SKM-1 treated with dmso at 0.1 percent for 144 hours (cell line): ENCODE measurements around the gene RIN3.
A peak's percentile ranks its signal among the peaks of the same experiment; 100 is the strongest.

Experiments used
- DNase-seq: peaks from one replicate; lab custom pipeline; 2025; ENCODE audit not compliant: unreplicated experiment; lab: John Stamatoyannopoulos, UW

RIN3 gene

DNA sequence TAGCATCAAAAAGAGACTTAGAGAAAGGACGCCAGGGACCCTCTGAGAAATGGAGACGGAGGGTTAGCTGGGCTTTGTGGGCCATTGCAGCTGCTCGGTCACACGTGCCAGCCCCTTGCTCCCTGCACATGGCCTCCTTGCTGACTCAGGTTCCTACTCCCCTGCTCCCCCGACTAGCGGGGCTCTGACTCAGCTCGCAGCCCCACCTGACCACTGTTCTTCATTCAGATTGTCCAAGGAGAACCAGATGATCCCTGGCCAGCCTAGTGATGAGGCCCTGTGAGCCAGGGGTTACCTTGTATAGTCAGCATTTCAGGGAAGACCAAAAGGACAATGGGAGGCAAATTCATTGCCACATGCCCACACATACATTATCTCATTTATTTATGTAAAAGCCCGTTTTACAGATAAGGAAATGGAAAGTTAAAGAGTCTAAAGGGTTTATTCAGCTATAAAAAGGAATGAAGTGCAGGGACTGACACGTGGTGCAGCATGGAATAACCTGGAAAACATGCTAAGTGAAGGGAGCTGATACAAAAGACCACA, 131.5 kb downstream of the RIN3 start:
- DNase-seq = no peak

DNA sequence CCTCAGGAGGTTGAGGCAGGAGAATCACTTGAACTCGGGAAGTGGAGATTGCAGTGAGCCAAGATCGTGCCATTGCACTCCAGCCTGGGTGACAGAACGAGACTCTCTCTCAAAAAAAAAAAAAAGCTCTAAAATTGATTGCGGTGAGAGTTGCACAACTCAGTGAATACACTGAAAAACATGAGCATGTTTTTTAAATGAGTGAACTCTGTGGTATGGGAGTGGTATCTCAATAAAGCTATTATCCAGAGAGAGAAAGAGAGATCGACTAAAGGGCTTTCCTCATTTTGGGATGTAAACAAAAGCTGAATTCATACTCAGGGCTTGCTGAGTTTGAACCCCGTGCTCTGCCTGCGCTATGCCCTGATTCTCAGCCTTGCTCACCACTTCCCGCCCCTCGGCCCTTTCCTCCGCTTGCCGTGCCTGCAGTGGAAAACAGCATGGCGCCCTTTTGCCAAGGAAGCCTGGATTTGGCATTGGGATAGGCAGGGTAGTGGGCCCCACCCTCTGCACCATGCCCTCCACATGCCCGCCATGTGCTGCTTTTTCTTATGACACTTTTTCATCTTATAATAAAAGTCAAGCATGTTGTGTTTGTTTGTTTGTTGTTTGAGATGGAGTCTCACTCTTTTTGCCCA, 132.4 kb downstream of the RIN3 start:
- DNase-seq = no peak

DNA sequence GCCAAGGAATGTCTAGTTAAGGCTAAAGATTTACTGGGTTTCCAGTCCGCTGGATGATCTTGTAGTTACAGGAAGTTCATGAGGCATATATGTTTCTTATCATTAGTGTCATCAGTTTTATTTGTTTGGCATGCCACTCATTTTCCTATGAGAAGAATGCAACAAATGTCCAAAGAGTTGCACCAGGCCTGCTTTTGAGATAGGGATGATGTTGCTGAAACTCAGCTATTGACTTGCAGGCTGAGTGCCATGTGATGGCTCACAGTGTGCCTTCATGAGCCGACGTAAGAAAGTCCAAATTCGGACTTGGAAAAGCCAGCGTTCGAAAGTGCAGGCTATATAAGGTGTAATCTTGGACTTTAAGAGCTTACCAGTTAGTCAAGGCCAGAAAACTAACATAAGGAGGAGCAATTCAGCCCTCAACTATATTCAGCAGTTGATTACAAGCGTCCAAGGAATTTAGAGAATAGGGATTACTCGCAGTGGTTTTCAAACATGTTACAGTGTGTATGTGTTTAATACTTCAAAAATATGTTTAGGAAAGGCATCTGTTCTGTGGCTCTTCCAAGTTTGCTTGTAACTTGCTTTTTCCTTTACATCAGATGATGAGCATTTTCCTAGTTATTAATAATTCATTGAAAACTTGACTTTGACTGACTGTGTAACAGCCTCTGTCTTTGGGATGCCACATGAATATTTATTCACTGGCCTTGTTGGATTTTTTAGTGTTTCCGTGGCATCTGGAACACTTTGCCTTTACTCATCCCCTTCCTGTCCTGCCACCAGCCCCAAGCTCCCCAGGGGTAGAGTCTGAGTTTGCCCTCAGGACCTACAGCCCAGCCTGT, 133.6 kb downstream of the RIN3 start:
- no peak for DNase-seq

DNA sequence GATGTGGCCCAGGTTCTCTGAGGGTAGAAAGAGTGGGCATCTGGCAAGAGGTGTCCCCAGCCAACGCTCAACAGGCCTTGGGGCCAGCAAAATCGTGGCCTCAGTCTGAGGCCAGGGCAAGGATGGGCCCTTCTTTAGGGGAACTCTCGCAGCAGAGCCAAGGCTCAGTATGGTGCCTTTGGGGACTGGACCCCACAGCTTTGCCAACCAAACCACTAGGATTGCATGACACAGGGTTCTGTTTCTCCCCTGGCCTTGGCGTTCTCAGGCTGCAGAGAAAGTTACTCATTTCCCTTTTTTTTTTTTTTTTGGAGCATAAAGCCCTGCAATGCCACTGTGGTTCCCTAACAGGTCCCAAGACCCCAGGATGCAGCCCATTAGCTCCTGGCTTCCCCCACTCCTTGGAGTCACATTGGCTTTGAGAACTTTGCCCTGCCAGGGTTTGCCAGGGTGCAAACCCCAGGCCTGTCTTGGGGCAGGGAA, 134.3 kb downstream of the RIN3 start:
- DNase-seq = peak; percentile 26

DNA sequence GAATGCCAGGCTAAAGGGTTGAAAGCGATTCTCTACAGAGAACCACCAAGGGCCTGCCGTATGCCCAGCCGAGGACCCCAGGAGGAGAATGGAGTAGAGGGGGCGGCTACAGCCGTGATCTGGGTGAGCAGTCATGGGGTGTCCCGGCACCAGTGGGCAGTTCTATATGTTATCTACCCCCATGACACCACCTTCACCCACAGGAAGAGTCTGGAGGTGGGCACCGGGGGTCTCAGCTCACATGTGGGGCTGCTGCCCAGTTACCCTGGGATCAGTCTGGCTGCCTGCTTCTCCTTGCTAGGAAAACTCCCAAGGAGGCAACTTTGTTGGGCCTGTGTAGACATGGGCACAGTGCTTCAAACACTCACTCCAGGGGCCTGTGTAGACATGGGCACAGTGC, 135.5 kb downstream of the RIN3 start:
- DNase-seq = no peak

DNA sequence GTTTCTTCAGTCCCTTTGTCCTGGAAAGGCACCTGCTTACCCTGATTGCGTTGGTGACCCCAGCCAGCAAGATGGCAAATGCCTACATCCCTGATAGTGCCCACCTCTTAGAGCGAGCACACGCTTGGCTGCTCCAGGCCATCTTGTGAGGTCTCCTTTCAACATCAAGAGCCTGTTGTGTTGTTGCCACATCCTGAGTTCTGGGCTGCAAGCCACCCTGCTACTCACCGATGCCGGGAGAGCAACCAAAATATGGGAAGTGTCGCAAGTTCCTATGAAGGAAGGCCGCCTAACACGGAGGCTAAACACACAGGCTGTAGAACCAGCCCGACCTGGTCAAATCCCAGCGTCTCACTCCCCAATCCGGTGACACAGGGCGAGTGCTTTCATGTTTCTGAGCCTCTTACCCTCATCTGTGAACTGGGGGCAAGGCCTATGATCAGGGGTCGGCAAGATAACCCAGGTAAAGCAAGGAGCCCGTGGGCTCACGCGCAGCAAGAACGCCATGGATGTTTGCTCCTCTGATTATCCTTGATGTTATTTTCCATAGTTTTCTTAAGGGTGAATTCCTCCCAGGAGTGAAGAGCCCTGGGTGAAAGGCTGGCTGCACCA, 136.5 kb downstream of the RIN3 start:
- DNase-seq = peak; percentile 79

DNA sequence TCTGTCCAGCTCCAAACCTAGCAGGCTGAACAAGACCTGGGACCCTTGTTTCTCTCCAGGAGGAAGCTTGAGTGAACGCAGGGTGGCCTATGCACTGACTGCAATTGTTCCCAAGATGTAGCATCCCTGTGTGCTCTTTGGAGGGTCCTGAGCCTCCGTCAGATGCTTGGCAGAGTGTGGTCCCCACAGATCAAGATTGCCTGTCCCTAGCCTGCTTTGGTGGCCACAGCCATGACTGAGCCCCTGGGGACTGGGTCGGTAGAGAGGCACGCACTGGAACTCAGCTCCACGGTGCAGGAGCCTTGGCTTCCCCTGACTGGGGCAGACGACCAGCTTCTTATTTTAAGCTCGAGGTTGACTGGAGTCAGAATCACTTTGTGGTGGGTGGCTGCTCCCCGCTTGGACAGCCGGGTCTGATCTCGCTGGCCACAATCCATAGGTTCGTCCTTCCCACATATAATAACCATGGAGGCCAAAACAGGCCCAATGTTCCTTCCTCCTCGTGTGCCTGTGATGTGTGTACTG, 137.1 kb downstream of the RIN3 start:
- no peak for DNase-seq

DNA sequence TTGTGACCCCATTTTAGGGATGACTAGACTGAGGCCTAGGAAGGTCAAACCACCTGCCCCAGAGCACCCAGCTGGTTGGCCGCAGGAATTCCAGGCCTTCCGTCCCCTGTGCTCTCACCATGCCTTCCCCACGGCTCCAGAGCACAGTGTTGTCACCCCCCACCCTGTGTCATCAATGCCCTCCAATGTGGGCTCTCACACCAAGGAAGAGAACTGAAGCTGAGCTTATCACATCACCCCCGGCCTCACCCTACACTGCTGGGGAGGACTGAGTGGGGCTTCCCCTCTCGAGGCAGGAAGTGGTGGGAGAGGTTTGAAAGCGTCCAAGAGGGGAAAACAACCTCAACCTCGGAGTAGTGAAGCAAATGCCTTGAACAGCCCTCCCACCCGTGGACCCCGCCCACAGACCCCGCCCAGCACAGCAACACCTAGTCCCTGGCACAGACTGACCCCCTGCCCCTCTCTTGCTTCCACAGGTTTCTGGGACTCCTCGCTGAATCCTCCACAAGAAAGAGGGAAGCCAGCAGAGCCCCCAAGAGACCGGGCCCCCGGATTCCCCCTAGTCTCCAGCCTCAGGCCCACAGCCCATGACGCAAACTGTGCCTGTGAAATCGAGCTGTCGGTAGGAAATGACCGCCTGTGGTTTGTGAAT, 137.7 kb downstream of the RIN3 start:
- peak; percentile 61 for DNase-seq

DNA sequence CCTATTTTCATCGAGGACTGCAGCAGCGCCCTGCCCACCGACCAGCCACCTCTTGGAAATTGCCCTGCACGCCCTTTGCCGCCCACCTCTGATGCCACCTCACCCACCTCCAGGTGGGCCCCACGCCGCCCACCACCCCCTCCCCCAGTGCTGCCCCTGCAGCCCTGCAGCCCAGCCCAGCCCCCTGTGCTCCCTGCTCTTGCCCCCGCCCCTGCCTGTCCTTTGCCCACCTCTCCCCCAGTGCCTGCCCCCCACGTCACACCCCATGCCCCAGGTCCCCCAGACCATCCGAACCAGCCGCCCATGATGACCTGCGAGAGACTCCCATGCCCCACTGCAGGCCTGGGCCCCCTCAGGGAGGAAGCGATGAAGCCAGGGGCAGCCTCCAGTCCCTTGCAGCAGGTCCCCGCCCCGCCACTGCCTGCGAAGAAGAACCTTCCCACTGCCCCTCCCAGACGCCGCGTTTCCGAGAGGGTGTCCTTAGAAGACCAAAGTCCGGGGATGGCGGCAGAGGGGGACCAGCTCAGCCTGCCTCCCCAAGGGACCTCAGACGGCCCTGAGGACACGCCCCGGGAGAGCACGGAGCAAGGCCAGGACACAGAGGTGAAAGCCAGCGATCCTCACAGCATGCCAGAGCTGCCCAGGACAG, 138.3 kb downstream of the RIN3 start:
- no peak for DNase-seq

DNA sequence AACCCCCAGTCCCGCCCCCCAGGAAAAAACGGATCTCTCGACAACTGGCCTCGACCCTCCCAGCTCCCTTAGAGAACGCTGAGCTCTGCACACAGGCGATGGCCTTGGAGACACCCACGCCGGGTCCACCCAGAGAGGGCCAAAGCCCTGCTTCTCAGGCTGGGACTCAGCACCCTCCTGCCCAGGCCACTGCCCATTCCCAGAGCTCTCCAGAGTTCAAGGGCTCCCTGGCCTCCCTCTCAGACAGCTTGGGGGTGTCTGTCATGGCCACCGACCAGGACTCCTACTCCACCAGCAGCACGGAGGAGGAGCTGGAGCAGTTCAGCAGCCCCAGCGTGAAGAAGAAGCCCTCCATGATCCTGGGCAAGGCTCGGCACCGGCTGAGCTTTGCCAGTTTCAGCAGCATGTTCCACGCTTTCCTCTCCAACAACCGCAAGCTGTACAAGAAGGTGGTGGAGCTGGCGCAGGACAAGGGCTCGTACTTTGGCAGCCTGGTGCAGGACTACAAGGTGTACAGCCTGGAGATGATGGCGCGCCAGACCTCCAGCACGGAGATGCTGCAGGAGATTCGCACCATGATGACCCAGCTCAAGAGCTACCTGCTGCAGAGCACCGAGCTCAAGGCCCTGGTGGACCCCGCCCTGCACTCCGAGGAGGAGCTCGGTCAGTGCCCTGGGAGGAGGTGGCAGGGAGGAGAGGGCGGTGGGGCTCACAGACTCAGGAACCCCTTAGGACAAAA, 139.0 kb downstream of the RIN3 start:
- no peak for DNase-seq

DNA sequence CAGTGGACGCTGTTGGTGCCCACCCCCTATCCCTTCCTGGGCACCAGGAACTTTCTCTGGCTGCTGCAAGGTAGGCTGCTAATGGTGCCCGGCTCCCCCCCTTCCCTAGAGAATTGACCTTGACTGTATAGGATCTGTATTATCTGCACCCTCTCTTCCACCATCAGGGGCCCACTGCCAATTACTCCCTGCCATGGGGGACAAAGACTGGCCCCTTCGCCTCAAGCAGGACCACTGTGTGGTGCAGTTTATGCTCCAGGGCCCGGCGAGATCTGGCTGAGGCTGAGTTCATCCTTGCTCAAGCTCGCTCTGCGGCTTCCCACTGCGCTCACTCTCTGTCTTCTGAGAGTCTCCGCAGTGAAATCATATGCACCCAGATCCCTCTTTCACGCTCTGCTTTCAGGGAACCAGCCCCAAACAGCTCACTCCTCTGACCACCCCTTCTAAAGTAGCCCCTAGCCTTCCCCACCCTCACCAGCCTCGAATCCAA, 139.6 kb downstream of the RIN3 start:
- no peak for DNase-seq

DNA sequence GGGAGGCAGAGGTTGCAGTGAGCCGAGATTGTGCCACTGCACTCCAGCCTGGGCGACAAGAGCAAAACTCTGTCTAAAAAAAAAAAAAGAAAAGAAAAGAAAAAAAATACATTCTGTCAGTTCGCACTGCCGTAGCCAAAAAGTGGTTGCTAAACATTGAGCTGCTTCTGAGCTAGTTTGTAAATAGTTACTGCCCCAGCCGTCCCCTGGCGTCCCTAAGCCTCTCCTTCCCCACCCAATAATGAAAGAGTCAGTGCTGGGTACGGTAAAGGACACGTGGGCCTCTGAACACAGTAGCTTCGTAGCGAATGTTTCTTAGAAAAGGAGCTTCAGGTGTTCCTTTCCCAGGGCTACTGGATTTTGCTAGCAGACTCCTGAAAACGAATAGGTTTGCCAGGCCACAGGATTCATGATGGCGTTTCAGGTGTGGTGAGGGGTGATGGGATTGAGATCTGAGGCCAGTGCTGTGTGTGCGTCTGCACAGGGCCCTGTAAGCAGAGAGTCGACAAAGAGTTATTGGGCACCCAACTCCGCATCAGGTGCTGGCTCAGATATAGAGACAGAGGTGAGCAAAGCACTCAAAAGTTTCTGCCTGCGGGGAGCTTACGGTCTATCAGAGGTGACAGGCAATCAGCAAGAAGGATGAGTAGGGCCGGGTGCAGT, 140.8 kb downstream of the RIN3 start:
- DNase-seq = no peak

DNA sequence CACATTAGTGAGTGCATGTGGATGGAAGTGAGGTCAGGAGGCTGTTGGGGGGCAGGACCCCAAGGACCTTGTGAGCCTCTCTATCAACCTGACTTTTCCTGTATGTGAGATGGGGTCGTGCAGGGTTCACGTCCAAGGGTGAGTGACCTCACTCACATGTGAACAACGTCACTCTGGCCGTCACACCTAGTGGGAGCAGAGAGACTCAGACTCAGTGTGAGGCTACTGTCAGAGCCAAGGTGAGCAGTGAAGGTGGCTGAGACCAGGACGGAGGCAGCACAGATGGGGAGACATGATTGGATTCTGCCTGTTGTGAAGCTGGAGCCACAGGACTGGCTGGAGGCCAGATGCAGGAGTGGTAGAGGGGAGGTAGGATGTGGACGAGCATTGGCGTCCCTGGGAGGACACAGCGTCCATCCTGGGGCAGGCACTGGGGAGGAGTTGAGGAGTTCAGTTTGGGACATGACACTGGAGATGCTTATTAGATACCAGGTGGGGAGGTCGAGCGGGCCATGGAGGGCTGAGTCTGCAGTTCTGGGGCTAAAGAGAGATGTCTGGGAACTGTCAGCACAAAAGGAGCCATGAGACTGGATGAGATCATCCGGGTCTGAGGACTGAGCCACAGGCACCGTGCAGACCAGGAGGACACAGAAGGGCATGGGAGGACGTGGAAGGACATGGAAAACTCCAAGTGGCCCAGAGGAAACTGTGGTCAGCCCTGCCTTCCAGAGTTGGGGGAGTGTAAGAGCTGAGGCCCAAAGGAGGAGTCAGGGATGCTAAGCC, 142.0 kb downstream of the RIN3 start:
- DNase-seq = no peak

DNA sequence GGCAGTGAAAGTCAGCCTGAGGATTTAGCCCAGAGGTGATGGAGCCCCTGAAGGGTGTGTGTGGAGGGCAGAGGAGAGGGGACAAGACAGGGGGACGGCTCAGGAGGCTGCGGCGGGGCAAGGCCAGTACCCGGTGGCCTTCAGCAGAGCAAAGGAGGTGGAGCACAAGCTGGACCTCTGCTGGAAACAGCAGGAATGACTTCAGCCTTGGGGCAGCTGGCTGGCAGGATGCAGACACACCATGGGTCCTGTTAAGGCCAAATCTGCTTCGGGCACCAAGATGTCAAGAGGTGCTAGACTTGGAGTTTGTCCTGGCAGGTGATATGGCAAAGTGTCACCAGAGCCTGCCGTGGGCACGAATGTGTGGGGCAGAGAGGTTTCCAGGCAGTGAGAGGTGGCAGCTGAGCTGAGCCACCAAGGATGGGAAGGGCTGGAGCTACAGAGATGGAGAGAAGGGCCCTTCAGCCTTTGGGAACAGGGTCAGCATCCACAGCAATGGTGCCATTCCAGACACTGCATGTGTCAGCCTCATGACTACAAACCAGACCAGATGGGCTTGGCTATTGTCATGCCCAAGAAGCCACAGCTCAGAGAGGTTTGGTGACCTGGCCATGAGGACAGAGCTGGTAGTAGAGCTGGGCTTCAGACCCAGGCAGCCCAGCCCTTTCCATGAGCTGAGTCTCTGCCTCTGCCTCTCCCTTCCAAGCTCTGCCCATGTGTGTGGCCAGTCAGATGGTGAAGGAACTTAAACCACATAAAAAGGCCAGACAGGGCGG, 142.9 kb downstream of the RIN3 start:
- DNase-seq = no peak

DNA sequence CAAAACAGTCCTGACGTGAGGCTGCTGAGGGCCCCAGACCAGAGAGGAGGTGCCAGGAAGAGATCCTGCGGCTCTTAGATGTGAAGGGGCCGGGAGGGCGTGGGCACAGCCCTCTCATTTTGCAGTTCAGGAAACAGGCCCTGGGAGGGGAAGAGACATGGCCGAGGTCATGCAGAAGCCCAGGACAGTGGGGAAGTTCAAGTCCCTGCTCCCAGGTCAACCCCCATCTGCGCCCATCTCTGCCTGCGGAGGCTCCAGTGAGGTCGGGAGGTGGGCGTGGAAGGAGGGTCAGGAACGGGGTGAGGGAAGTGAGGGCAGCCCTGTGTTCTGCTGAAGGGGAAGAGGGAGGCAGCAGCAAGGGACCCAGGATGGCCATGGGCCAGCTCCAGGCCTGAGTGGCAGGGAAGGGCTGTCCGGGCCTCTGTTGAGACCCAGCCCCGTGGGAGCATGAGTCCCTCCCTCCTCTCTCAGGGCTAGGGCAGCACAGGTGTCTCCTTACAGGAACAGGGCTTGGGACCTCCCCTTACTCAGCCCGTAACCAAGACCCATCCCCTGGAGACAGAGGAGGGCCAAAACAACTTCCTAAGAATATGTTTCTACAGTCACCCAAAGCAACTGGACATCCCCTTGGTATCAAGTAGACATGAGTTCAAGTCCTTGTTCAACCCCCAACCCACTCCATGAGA, 144.0 kb downstream of the RIN3 start:
- DNase-seq = peak; percentile 50

DNA sequence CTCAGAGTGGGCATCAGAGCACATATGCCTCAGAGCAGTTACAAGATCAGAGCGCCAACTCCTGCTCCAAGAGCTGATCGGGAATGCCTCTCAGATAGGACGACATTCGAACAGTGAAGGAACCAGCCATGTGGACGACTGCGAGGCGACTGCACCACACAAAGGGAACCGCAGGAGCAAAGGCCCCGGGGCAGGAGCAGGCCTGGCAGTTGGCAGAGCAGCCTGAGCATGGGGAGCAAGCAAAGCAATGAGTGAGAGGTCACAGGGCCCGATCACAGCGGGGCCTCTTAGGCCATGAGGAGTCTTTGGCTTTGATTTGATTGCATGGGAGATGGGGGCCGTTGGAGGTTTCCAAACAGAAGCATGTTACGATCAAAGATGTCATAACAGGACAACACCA, 144.6 kb downstream of the RIN3 start:
- no peak for DNase-seq

DNA sequence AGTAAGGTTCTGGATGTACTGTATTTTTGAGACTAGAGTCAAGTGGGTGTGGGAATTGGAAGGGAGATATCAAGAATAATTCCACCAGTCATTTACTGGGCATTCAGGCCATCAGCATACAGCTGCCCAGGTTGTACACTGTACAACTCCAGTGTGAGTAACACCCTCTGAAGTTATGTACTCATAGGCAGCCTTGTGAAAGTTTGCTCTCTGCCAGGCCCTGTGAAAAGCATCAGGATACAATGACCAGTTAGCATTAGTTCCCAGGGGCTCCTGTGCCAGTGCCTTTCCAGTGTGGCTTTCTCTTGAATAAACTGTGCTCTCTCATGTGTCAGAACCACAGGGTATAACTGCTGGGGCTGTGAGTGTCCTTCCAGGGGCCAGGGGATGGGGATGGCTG, 145.1 kb downstream of the RIN3 start:
- DNase-seq = no peak
